ENCODE results near the gene EFEMP2.

GRCh38 chr11:65885808-65886536 is 13.4 kb upstream of the EFEMP2 start:
- TF ChIP-seq, protein P1, sequence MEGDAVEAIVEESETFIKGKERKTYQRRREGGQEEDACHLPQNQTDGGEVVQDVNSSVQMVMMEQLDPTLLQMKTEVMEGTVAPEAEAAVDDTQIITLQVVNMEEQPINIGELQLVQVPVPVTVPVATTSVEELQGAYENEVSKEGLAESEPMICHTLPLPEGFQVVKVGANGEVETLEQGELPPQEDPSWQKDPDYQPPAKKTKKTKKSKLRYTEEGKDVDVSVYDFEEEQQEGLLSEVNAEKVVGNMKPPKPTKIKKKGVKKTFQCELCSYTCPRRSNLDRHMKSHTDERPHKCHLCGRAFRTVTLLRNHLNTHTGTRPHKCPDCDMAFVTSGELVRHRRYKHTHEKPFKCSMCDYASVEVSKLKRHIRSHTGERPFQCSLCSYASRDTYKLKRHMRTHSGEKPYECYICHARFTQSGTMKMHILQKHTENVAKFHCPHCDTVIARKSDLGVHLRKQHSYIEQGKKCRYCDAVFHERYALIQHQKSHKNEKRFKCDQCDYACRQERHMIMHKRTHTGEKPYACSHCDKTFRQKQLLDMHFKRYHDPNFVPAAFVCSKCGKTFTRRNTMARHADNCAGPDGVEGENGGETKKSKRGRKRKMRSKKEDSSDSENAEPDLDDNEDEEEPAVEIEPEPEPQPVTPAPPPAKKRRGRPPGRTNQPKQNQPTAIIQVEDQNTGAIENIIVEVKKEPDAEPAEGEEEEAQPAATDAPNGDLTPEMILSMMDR (IDR thresholded peaks at IDR 0.05) = no peak
- TF ChIP-seq POLR2A (IDR thresholded peaks at IDR 0.05) = no peak

Data from stomach (tissue), 4 donors.